ENCODE measurements around the gene PSME3IP1. TPM values are rescaled to one million over a fixed set of nuclear protein-coding genes. Genes with fewer than 3 reads are reported as not detected.

The PSME3IP1 gene
- total RNA-seq, 2 donors from 2014 or later, result 56.0 to 56.1 TPM

GRCh38 chr16:57178793-57179212, 7.0 kb downstream of the PSME3IP1 start:
- intact Hi-C loops (cut with DNase I), result no loop called here

GRCh38 chr16:57178196-57178595, 7.6 kb downstream of the PSME3IP1 start:
- no peak for DNase-seq (ENCODE audit: low spot score)

More at GRCh38 chr16:57178793-57179212, 7.0 kb downstream of the PSME3IP1 start:
- DNase-seq (ENCODE audit: low spot score), result no peak

GRCh38 chr16:57175896-57176295, 9.9 kb downstream of the PSME3IP1 start:
- no peak for DNase-seq (ENCODE audit: low spot score)

More at GRCh38 chr16:57178196-57178595, 7.6 kb downstream of the PSME3IP1 start:
- intact Hi-C loops (cut with DNase I), result no loop called here

GRCh38 chr16:57172721-57173290, 13.0 kb downstream of the PSME3IP1 start:
- no peak for DNase-seq (ENCODE audit: low spot score)
- intact Hi-C loops (cut with DNase I), result no loop called here

More at GRCh38 chr16:57175896-57176295, 9.9 kb downstream of the PSME3IP1 start:
- intact Hi-C loops (cut with DNase I), result no loop called here

GRCh38 chr16:57169327-57169726, 16.5 kb downstream of the PSME3IP1 start:
- intact Hi-C loops (cut with DNase I), result loop anchor here in 1 of 2 donors (5.0 kb wide), 1 partner anchor 87 kb away; no protein-coding TSS in a partner anchor
- DNase-seq (ENCODE audit: low spot score), result no peak

GRCh38 chr16:57167953-57168352, 17.9 kb downstream of the PSME3IP1 start:
- no peak for DNase-seq (ENCODE audit: low spot score)
- intact Hi-C loops (cut with DNase I), result loop anchor here in 1 of 2 donors (5.0 kb wide), 1 partner anchor 86 kb away; no protein-coding TSS in a partner anchor

- DNase-seq (ENCODE audit: low spot score), result no peak
- intact Hi-C loops (cut with DNase I), result loop anchor here in 1 of 2 donors (5.0 kb wide), 1 partner anchor 85 kb away; no protein-coding TSS in a partner anchor
Observed at GRCh38 chr16:57167538-57167937, 18.3 kb downstream of the PSME3IP1 start.

- intact Hi-C loops (cut with DNase I), result loop anchor here in 1 of 2 donors (5.0 kb wide), 1 partner anchor 85 kb away; no protein-coding TSS in a partner anchor
- DNase-seq (ENCODE audit: low spot score), result no peak
Observed at GRCh38 chr16:57166951-57167350, 18.9 kb downstream of the PSME3IP1 start.

GRCh38 chr16:57166451-57166850, 19.4 kb downstream of the PSME3IP1 start:
- intact Hi-C loops (cut with DNase I), result loop anchor here in 1 of 2 donors (5.0 kb wide), 1 partner anchor 84 kb away; no protein-coding TSS in a partner anchor
- no peak for DNase-seq (ENCODE audit: low spot score)

- DNase-seq (ENCODE audit: low spot score), result no peak
- intact Hi-C loops (cut with DNase I), result loop anchor here in 1 of 2 donors (5.0 kb wide), 1 partner anchor 84 kb away; no protein-coding TSS in a partner anchor
Observed at GRCh38 chr16:57165938-57166337, 19.9 kb downstream of the PSME3IP1 start.

- no peak for DNase-seq (ENCODE audit: low spot score)
- intact Hi-C loops (cut with DNase I), result loop anchor here in 1 of 2 donors (5.0 kb wide), 1 partner anchor 83 kb away; no protein-coding TSS in a partner anchor
Observed at GRCh38 chr16:57165483-57165882, 20.4 kb downstream of the PSME3IP1 start.

GRCh38 chr16:57163842-57164241, 22.0 kb downstream of the PSME3IP1 start:
- no peak for DNase-seq (ENCODE audit: low spot score)
- intact Hi-C loops (cut with DNase I), result no loop called here

- intact Hi-C loops (cut with DNase I), result loop anchor here in 1 of 2 donors (10.0 kb wide), 1 partner anchor 65 kb away; the partner anchor contains the start of gene CPNE2
- no peak for DNase-seq (ENCODE audit: low spot score)
Observed at GRCh38 chr16:57159447-57159846, 26.4 kb downstream of the PSME3IP1 start.

GRCh38 chr16:57157533-57157932, 28.3 kb downstream of the PSME3IP1 start:
- intact Hi-C loops (cut with DNase I), result loop anchor here in 1 of 2 donors (10.0 kb wide), 1 partner anchor 63 kb away; the partner anchor contains the start of gene CPNE2
- DNase-seq (ENCODE audit: low spot score), result no peak

- intact Hi-C loops (cut with DNase I), result loop anchor here in 1 of 2 donors (10.0 kb wide), 1 partner anchor 62 kb away; the partner anchor contains the start of gene CPNE2
- no peak for DNase-seq (ENCODE audit: low spot score)
Observed at GRCh38 chr16:57156351-57156703, 29.5 kb downstream of the PSME3IP1 start.

GRCh38 chr16:57155702-57156350, 30.0 kb downstream of the PSME3IP1 start:
- intact Hi-C loops (cut with DNase I), result loop anchor here in 1 of 2 donors (10.0 kb wide), 1 partner anchor 61 kb away; the partner anchor contains the start of gene CPNE2
- no peak for DNase-seq (ENCODE audit: low spot score)

GRCh38 chr16:57153841-57154240, 32.0 kb downstream of the PSME3IP1 start:
- intact Hi-C loops (cut with DNase I), result loop anchor here in 1 of 2 donors (10.0 kb wide), 1 partner anchor 59 kb away; the partner anchor contains the start of gene CPNE2
- no peak for DNase-seq (ENCODE audit: low spot score)

- intact Hi-C loops (cut with DNase I), result loop anchor here in 1 of 2 donors (10.0 kb wide), 1 partner anchor 58 kb away; the partner anchor contains the start of gene CPNE2
- DNase-seq (ENCODE audit: low spot score), result no peak
Observed at GRCh38 chr16:57152096-57153093, 33.4 kb downstream of the PSME3IP1 start.

GRCh38 chr16:57151369-57151768, 34.5 kb downstream of the PSME3IP1 start:
- intact Hi-C loops (cut with DNase I), result loop anchor here in 1 of 2 donors (10.0 kb wide), 1 partner anchor 57 kb away; the partner anchor contains the start of gene CPNE2
- peak; percentile 24 for DNase-seq (ENCODE audit: low spot score)
